NCI-H2107 (cell line): Measurements from ENCODE around the gene IRF9.

ENCODE experiments used
- DNase-seq: peaks from one replicate; lab custom pipeline; 2025; lab: John Stamatoyannopoulos, UW

The IRF9 gene, protein sequence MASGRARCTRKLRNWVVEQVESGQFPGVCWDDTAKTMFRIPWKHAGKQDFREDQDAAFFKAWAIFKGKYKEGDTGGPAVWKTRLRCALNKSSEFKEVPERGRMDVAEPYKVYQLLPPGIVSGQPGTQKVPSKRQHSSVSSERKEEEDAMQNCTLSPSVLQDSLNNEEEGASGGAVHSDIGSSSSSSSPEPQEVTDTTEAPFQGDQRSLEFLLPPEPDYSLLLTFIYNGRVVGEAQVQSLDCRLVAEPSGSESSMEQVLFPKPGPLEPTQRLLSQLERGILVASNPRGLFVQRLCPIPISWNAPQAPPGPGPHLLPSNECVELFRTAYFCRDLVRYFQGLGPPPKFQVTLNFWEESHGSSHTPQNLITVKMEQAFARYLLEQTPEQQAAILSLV

DNA sequence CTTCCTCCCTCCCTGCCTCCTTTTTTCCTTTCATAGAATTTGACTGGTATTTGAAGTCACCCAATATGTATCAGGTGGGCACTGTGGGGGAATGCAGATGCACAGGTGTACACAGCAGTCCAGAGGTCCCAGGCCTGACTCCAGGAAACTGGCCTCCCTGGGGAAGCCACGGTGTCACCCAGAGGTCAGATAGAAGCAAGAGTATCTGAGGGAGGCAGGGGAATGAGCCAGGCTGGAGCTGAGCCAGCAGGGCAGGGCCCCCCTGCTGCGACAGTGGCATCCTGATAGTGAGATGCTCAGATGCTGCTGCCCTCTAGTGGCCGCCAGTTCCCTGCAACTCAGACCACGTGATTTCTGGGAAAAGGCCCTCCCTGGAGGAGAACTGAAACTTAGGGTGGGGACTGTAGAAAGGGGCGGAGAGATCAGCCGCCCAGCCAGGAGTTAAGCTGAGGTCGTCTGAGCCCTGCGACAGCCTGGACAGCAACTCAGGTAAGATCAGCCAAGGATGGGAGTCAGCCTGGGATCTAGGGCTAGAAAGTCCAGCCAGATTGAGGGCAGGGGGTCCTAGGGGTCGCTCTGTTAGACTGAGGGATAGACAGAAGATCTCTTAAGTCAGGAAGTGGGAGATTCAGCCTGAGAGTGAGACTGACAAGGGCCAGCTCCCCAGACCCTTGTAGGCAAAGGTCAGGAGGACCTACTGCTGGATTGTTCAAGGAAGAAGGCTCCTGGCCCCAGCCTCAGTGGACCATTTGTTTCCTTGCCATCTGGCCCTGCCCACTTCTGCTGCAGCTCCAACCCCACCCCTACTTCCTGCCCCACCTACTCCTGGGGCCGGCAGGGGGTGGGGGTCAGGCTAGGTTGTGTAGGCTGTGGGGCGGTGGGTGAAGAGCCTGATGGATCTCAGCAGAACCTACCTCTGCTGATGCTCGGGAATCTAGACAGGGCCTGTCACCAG lies at the start of gene IRF9:
TSS of gene IRF9 (plus strand) at position 416 of the 955 bp plus-strand sequence. CDS start 880 bp downstream, outside the sequence.
- peak; percentile 99 for DNase-seq

DNA sequence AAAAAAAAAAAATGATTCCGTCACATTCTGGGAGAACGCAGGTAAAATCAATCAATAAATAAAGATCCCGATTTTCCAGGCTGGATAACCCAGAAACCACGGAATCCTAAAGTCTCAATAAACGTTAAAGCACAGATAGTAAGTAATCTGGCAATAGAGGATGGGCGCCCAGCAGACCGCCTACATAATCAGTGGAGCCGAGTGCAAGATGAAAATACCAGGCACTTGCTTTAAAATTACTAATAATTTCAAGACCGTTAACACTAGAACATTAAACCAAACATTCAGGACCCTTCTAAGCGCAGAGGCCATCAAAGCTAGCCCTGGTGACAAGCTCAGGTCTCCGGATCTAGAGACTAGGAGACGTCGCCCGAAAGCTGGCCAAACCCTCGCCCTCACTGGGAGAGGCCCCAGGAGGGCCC lies 47.7 kb upstream of the IRF9 start:
- no peak for DNase-seq

DNA sequence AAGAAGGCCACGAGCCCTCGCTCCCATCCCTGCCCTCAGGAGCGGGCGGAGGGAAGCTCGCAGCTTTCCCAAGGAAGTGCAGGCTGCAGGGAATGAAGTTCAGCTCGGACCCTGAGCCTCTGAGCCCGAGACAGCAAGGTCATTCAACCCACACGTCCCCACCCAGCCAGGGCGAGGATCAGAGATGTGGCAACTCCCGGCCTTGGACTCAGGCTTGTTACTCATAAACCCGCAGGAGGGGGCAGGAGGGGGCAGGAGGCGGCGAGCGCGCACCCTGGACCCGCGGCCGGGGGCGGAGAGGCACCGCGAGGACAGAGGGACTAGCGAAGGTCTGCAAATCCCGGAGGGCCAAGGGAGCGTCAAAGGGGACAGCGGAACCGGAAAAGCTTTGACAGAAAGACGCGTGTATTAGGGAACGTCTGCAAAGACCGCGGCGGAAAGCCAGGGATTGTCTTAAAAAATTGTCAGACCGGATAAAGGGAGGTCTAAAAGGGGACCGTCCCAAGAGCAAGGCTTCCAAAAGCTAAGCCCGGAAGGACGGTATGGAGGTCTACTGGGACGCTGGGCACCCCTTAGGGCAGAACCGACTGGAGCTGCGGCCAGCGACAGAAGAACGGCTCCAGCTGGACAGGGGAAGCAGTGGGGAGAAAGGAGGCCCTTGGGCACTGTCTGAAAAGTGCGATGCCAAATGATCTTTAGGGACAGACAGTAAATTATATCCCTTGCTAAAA lies 47.1 kb upstream of the IRF9 start:
- DNase-seq = peak; percentile 72

DNA sequence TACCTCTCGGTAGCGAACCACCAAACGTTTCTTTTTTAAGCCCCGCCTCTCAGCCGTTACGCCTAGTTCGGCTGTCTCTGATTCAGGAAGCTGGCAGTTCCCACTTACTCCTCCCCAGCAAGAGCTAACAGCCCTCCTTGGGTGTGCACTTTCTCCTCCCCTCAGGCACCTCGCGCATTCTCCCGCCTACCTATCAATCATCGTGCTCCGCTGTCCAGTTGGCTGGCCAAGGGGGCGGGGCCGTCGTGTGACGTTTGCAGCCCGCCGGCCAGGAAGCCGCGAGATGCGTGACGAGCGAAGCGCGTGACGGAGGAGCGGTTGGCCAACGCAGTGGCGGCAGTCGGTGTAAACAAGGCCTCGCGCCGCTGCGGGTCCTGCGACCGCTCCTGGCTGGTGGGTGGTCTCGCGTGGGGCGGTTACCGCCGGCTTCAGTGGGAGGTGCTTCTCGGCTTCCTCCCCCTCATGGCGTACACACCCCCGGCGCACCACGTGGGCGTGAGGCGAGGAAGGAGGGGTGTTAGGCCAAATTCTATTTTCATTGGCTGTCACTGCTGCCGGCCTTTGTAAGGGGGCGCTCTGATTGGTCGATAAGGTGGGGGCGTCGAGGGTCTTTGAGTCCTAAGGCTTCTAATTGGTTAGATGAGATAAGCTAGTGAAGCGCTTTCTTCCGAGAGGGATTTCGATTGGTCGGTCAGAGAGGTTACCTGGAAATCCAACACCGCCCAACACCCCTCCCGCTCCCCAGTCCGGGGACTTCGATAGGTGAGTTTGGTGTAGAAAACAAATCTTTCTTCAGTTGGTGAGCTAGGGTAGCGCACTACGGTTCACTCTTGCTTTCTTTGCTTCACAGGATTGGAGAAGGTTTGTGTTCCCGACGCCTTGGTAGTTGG lies 46.3 kb upstream of the IRF9 start, which contains the start of the genes DCAF11 and NRL:
TSS of gene DCAF11 (plus strand) at position 246 of the 890 bp plus-strand sequence. CDS start 818 bp downstream, outside the sequence.
TSS of gene NRL (minus strand) at position 418 of the 890 bp plus-strand sequence. CDS start 32,101 bp downstream, outside the sequence.
- peak; percentile 100 for DNase-seq

DNA sequence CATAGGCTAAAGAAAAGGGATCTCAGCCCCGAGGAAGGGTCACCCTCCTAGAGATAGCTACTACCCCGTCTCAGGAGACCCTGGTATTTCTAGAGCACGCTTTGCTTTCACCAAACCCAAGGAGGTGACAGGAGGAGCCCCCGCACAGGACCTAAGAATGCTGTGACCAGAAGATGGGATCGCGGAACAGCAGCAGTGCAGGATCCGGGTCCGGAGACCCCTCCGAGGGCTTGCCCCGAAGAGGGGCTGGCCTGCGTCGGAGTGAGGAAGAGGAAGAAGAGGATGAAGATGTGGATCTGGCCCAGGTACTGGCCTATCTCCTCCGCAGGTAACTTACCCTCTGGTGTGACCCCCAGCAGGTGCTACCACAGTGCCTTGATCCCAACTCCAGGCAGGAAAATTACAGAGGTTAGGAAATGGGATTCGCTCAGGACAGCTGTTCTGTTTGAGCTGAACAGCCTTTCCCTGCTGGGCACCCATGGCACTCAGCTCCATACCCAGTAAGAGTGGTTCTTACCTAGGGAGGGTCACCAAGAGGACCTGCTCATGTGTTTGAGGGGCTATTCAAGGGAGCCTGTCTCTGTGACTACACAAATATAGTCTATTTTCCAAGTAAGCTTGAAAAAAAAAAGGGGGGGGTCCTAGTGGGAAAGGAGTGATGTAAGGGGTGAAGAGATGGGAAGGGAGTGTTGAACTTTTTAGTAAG lies 45.5 kb upstream of the IRF9 start:
- no peak for DNase-seq

DNA sequence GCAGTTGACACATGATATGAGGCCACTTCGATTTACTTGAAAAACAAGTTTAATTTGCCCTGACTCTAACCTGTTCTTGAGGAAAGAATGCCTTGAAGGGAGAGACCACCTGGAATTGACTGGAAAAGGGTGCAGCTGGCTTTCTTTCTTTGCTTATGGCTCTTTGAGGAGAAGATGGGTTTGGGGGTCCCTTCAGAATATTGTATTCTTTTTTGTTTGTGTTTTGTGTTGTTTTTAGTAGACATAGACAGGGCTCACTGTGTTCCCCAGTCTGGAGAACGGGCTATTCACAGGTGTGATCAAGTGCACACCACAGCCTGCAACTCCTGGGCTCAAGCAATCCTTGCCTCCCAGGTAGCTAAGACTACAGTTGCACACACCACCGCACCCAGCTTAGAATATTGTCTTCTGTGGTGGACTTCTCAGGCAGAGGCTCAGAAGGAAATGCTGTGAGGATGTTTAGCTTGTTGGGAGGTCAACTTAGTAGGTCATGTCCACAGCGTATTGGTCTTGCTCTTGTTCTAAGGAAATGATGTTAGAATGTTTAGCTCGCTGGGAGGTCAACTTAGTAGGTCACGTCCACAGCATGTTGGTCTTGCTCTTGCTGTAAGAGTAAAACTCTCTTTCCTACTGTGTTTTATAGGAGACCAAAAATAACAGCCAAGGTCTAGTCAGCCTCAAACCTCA lies 44.8 kb upstream of the IRF9 start:
- no peak for DNase-seq

DNA sequence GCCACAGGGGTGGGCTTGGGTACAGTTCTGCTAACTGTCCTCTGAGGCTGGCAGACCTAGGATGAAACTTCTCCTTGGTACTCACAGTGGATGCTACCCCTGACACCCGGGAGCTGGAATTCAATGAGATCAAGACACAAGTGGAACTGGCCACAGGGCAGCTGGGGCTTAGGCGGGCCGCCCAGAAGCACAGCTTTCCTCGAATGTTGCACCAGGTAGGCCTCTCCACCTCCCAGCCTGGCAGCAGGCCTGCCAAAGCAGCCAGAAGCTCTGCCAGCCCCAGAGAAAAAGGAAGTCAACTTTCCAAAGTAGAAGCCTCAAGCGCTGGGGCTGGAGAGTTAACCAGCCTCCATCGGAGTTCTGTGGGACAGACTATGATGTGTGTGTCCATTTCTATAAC lies 43.9 kb upstream of the IRF9 start:
- no peak for DNase-seq

DNA sequence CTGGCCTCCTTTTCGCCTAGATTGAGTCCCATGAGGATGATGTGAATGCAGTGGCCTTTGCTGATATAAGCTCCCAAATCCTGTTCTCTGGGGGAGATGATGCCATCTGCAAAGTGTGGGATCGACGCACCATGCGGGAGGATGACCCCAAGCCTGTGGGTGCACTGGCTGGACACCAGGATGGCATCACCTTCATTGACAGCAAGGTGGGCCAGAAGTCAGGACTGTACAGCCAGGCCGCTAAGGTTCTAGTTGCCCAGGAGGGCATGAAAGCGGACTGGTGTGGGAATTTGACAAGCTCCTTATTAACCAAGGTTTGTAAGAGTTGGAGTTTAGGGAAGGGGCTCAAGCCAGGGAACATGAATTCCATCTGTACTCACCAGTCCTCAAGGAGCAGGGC lies 41.4 kb upstream of the IRF9 start:
- DNase-seq = no peak

DNA sequence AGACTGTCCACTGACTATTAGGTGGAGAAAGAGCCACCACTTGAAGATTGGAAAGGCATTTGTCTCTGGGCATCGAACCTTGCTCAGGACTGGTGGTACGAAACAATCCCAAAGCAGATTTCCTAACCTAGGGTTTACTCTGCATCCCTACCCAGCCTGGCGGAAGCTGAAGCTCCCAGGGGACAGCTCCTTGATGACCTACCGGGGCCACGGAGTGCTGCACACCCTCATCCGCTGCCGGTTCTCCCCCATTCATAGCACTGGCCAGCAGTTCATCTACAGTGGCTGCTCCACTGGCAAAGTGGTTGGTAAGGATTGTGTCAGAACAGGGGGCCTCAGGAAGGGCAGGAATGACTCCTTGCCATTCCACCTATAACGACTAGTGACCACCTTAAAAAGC lies 39.9 kb upstream of the IRF9 start:
- DNase-seq = no peak

DNA sequence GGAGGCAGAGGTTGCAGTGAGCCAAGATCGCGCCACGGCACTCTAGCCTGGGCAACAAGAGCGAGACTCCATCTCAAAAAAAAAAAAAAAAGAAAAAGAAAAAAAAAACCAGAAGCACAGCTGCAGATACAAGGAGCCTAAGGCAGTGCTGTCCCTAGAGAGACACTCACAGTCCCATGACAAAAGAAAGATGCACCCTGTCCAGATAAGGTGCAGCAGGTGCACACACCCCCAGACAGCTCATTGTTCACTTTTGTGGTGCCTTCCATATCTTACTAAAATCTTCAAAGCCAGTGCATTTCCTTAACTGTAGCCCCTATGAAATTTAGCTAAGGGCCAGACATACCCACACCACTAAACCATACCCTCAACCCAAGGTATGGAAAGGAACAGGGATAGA lies 38.6 kb upstream of the IRF9 start:
- DNase-seq = no peak

DNA sequence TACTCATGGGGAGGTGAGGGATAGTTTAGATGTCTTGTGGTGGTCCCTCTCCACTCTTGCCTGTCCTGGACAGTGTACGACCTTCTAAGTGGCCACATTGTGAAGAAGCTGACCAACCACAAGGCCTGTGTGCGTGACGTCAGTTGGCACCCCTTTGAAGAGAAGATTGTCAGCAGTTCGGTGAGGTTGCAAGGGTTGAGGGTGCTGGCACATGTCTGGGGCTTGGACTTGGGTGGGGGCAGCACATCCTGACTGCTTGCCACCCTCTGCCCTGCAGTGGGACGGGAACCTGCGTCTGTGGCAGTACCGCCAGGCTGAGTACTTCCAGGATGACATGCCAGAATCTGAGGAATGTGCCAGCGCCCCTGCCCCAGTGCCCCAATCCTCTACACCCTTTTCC lies 38.2 kb upstream of the IRF9 start:
- no peak for DNase-seq

DNA sequence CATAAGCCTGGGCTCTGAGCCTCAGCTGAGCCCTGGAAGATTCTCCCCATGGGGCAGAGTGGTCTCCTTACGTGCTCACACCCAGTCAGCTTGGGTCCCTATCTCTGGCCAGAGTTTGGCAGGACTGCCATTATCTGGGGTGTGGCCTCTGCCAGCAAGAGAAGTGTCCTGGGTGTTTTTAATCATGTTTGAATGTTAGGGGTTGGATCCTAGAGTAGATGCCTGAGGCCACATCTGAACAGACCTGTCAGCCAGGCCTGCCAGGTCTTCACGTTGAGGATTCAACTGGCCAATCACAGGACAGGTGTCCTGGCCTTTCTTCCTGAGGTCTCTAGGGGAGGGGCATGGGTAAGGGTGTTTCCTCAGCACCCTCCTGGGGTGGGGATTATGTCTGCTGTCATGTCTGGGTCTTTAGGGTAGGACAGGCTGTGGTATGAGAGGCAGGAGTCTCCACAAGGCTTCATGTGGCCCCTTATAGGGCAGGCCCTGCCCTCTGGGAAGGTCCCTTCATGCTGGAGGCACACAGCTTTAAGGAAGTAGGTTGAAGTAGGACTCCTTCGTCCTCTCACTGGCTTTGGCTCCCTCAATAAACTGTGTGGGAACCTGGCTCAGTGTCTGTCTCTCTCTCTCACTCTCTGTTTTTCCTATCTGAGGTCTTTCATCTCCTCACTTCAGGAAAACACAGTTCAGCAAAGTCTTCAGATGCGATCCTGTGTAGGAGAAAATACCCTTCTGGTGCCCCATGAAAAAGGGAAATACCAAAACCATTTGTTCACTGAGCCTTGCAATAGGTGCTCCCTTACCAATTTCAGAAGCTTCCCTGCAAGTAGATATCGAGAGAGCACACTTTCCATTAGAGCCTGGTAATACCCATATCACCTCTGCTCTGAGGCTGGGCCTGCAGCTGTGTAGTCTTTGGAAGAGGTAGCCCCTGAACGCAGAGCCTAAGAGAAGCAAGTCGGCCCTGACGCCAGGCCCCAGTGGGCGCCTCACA lies 37.3 kb upstream of the IRF9 start:
- no peak for DNase-seq

DNA sequence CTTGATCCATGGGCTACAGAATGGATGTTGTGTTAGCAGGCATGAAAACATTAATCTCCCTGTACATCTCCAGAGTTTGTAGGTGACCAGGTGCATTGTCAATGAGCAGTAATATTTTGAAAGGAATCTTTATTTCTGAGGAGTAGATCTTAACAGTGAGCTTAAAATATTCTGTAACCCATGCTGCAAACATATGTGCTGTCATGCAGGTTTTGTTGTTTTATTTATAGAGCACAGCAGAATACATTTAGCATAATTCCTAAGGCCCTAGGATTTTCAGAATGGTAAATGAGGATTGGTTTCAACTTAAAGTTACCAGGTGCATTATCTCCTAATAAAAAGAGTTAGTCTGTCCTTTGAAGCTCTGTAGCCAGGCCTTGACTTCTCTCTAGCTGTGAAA lies 34.1 kb upstream of the IRF9 start:
- DNase-seq = no peak

DNA sequence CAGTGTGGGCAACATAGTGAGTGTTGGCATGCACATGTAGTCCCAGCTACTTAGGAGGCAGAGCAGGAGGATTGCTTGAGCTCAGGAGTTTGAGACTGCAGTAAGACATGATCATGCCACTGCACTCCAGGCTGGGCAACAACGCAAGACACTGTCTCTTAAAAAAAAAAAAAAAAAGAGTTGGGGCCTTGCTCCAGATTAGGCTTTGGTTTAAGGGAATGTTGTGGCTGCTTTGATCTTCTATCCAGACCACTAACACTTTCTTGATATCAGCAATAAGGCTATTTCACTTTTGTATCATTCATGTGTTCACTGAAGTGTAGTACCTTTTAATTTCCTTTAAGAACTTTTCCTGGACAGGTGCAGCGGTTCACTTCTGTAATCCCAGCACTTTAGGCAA lies 33.4 kb upstream of the IRF9 start:
- no peak for DNase-seq

DNA sequence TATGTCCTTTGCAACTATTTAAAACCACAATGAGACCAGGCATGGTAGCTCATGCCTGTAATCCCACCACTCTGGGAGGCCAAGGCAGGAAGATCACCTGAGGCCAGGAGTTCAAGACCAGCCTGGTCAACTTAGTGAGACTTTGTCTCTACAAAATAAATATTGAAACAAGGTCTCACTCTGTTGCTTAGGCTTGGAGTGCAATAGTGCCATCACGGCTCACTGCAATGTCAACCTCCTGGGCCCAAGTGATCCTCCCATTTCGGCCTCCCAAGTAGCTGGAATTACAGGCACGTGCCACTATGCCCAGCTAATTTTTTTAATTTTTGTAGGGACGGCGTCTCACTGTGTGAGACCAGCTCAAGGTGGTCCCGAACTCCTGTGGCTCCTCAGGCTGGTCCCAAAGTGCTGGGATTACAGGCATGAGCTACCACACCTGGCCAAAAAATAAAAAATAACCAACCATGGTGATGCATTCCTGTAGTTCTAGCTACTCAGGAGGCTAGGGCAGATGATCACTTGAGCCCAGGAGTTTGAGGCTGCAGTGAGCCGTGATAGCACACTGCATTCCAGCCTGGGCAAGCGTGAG lies 31.6 kb upstream of the IRF9 start:
- no peak for DNase-seq

DNA sequence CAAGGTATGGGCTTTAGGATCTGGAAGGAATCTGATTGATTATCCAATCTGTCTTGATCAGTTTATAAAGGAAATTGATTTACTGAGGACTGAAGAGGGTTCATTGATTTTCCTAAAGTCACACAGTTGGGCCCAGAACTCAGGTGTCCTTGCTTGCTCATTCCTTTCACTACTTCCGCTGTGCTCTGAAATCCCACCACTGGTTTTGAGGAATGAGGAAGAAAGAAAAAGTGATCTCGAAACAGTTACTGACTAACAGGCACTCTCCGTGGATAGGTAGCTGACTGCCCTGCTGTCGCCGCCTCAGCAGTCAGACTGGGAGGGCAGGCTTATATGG lies 30.7 kb upstream of the IRF9 start, which contains the start of gene FITM1:
TSS of gene FITM1 (plus strand) at position 280 of the 337 bp plus-strand sequence. CDS start 905 bp downstream, outside the sequence.
- no peak for DNase-seq

DNA sequence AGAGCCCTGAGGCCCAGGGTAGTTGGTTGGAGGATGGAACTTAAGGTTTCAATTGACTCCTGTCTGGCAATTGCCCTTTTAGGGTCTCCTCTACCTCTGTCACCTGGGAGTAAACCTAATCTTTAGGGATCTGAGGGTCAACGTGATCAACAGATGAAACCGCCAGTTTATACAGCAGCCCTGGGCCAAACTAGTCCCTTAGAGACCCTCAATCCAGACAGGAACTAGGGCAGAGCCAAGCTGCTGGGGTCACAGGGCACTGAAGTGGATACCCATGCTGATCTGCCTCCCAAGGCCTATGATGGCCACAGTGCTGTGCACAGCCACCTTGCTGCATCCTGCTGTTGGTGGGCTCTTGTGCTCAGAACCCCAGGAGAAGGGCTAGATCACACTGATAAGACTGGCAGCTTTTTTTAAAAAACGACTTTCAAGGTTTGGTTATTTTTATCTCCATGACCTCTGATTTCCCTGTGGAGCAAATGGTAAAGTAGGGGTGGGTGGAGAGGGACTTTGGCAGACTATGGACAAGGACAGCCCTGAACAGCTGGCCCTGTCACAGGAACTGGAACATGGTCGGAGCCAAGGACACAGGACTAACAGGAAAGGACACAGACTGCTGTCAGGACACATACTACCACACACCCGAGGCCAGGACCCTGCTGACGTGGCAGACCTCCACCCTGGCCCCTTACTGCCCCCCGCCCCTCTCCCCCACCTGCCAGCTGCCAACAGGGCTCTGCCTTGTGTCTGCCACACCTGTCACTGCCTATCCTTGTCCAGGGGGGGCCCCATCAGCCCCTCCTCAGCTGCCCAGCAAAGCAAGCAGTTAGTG lies 30.1 kb upstream of the IRF9 start:
- DNase-seq = no peak
